BJ (cell line): ENCODE results near the gene ZNF41. TPM values are rescaled to one million over a fixed set of nuclear protein-coding genes. Genes with fewer than 3 reads are reported as not detected.

Experiments used
- CTCF ChIA-PET: fragments of 350-600 bp; formaldehyde crosslinking; extraction: SDS; loops from one replicate; lab custom pipeline; 2021; ENCODE audit warnings: antibody characterized with exemption, inconsistent platforms; lab: Yijun Ruan, JAX
- POLR2A ChIA-PET: fragments of 300-600 bp; sonication (Branson Sonifier 250); formaldehyde crosslinking; extraction: SDS; loops from one replicate; lab custom pipeline; 2021; ENCODE audit warnings: antibody characterized with exemption; lab: Charles Lee
- DNase-seq: peaks from one replicate; pipeline ENCODE4 v3.0.0-alpha.2; 2011; ENCODE audit warnings: low read depth
- H3K27me3 ChIP-seq: 2 replicates; pipeline ENCODE4 v1.6.0; 2011; ENCODE audit warnings: low read length; ENCODE audit not compliant: control insufficient read depth, insufficient read depth
- H3K36me3 ChIP-seq: 2 replicates; pipeline ENCODE4 v1.5.1; 2011; ENCODE audit warnings: low read length; ENCODE audit not compliant: control insufficient read depth, insufficient read depth
- H3K4me3 ChIP-seq: 2 replicates; pipeline ENCODE4 v1.5.1; 2011; ENCODE audit warnings: low read depth, mild to moderate bottlenecking, control low read depth, low read length
- polyA plus RNA-seq: library from polyadenylated mRNA; depleted of rRNA; stranded (reverse); fragments of >200 nt; gene quantifications from 2 replicates; pipeline ENCODE4 v1.2.3, GENCODE V29; 2011
- TF ChIP-seq, protein P1 (sequence below): IDR thresholded peaks from 2 replicates; pipeline ENCODE4 v1.5.1; 2011; ENCODE audit warnings: low read depth, mild to moderate bottlenecking, control low read depth, inconsistent platforms, low read length, moderate library complexity; ENCODE audit not compliant: insufficient read depth

ZNF41 gene
- polyA plus RNA-seq, 1 experiment: 4.8 TPM

DNA sequence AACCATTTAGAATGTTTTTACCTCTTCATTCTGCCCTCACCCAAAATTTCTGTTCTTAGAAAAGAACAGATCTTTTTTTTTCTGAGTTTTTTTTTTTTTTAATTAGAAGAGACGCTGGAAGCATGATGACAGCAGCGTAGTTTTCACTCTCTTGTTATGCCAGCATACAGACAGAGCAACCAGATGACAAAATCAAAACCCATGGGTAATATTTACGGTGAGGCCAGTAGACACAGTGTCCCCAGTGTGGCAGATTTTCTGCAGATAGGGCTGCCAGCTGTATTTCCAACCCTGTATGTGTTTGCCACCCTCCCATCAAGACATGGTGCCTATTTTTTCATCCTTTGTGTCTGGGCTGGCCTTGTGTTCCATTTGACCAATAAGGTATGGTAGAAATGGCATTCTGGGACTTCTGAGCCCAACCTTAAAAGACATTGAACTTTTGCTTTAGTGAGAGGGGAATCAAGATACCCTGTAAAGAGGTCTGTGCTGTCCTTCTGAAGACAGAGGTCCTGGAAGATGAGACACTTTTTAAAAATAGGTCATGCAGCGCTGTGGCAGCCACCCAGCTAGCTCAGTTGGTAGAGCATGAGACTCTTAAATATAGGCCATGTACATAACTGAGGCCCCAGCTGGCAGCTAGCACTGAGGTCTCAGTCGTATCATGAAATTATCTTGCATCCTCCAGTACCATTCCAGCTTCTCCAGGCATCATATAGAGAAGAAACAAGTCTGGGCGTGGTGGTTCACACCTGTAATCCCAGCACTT lies 6.7 kb upstream of the ZNF41 start:
- POLR2A ChIA-PET: no interaction called here

DNA sequence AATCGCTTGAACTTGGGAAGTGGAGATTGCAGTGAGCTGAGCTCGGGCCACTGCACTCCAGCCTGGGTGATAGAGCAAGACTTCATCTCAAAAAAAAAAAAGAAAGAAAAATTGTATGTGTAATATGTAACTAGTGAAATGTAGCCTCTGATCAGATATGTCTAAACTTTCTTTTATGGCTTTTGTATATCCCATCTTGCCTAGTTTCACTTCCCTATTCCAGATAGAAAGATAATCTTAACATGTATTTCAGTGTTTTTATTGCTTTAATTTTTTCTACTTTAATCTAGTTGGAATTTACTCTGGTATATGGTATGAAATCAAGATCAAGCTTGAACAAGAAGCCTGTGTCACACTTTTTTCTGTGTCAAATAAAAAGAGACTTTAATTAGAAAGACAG lies 1.9 kb upstream of the ZNF41 start:
- TF ChIP-seq, protein P1, sequence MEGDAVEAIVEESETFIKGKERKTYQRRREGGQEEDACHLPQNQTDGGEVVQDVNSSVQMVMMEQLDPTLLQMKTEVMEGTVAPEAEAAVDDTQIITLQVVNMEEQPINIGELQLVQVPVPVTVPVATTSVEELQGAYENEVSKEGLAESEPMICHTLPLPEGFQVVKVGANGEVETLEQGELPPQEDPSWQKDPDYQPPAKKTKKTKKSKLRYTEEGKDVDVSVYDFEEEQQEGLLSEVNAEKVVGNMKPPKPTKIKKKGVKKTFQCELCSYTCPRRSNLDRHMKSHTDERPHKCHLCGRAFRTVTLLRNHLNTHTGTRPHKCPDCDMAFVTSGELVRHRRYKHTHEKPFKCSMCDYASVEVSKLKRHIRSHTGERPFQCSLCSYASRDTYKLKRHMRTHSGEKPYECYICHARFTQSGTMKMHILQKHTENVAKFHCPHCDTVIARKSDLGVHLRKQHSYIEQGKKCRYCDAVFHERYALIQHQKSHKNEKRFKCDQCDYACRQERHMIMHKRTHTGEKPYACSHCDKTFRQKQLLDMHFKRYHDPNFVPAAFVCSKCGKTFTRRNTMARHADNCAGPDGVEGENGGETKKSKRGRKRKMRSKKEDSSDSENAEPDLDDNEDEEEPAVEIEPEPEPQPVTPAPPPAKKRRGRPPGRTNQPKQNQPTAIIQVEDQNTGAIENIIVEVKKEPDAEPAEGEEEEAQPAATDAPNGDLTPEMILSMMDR: no peak
- ChIA-PET CTCF (interaction anchor here (1.3 kb wide), 1 partner anchor 38 kb away, joined by 7 read pairs; no protein-coding TSS in a partner anchor), POLR2A (no interaction called here)
- DNase-seq: no peak
- Histone ChIP-seq H3K27me3 (no peaks in the 10 kb centered on the region), H3K36me3 (no peaks in the 10 kb centered on the region), H3K4me3 (no peak overlapping the region)

More for the DNA sequence above, 6.7 kb upstream of the ZNF41 start:
- no peaks in the 10 kb centered on the region for H3K36me3 ChIP-seq
- CTCF ChIA-PET: interaction anchor here (1.2 kb wide), 1 partner anchor 34 kb away, joined by 4 read pairs; no protein-coding TSS in a partner anchor
- no peak for DNase-seq
- H3K4me3 ChIP-seq: no peak overlapping the region
- no peaks in the 10 kb centered on the region for H3K27me3 ChIP-seq
- TF ChIP-seq, protein P1: no peak

DNA sequence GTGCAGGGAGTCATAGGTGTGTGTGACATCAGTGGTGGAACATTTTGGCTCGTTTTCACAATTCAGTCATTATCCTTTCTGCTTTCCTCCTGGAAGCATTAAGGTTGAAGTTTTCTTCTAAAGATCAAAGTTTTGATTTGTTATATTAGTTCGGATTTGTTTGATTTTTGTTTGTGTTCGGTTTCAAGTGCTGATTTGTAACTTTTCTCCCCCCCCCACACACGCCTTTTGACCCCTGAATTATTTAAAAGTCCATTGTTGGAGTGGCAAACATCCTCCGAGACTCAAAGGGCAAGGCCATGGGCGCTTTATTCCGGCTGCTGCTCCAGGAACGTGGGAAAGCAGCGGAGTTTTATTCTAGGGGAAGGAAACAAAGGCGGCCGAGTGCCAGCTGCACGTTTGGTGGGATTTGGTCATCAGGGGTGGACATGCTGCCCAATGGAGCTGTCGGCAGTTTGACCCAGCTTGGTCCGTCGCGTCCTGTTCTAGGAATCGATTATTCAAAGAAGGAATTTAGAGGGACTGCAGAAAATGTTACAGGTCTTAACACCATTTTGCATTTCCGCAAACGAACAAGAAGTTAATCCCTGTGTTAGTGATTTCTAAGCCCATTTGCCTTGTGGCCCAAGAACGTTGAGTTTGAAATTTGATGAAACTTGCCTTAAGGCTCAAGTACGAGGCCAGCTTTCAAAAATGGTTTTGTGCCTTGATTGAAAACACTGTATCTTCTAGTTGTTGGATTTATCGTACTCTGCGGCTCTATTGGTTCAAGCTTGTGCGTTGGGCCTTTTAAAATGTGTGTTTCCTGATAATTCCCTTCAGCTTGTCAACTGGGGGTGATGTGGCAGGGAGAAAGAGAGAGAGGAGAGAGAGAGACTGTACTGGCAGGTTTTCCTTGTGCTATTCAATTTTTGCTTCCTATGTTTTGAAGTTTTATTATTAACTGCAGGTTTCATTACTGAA lies 565 bp upstream of the ZNF41 start:
- TF ChIP-seq, protein P1: no peak
- Histone ChIP-seq H3K27me3 (no peaks in the 10 kb centered on the region), H3K36me3 (no peaks in the 10 kb centered on the region), H3K4me3 (peak overlapping the region; percentile 66)
- ChIA-PET CTCF (no interaction called here), POLR2A (no interaction called here)
- no peak for DNase-seq

DNA sequence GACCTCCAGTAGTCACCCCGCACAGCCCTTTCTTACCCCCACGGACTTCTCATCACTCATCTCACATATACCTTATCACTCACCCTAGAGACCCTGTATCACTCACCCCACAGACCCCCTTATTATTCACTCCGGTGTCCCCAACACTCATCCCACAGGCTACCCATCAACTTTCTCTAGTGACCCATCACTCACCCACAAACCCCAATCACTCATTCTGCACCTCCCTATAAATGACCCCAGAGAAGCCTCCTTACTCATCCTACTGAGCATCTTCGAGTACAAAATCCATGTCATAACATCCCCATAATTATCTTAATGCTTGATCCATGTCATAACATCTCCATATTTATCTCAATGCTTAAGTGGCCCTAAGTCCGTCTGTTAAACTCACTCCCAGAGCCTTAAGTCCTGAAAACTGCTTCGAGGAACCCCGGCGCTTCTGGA lies 934 bp downstream of the ZNF41 start:
- ChIA-PET CTCF (interaction anchor here (1.6 kb wide), 1 partner anchor 41 kb away, joined by 4 read pairs; no protein-coding TSS in a partner anchor), POLR2A (no interaction called here)
- TF ChIP-seq, protein P1: no peak
- Histone ChIP-seq H3K27me3 (no peaks in the 10 kb centered on the region), H3K4me3 (peak overlapping the region; percentile 66), H3K36me3 (no peaks in the 10 kb centered on the region)
- no peak for DNase-seq
